ENCODE data around the gene IKZF1. TPM values are rescaled to one million over a fixed set of nuclear protein-coding genes. Genes with fewer than 3 reads are reported as not detected.
A peak's percentile ranks its signal among the peaks of the same experiment; 100 is the strongest.

Gene IKZF1
- total and polyA plus RNA-seq, 9 of the 15 experiments (the other 6 are each of a cell fraction or from before 2014, with no cell fraction given), result 12.6 to 85.3 (median 44.7) TPM

- DNase-seq (ENCODE audit: extremely low read depth in 1 of 4, low spot score in 3 of 4), result no peak
- CTCF ChIA-PET (ENCODE audit: low intra/inter-chr PET ratio), result no interaction called here
- no peak for FAIRE-seq
- in situ Hi-C loops (cut with MboI), result no loop called here
- H3K9me1 ChIP-seq (ENCODE audit: control insufficient read depth, insufficient read depth, low read length), result no peaks in the 10 kb centered on the region
- TF ChIP-seq COPS2 (conservative IDR thresholded peaks at IDR 0.05), result no peak
- no peak for TF ChIP-seq ZNF174 (CRISPR knock-in tag; IDR thresholded peaks at IDR 0.05)
- TF ChIP-seq, protein P1, sequence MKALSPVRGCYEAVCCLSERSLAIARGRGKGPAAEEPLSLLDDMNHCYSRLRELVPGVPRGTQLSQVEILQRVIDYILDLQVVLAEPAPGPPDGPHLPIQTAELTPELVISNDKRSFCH (CRISPR knock-in tag; IDR thresholded peaks at IDR 0.05), result no peak
- TF ChIP-seq, protein P1 (tag; IDR thresholded peaks at IDR 0.05), result no peak
- TF ChIP-seq ASH1L (IDR thresholded peaks at IDR 0.05; ENCODE audit: borderline replicate concordance, low read depth, partially characterized antibody), result no peak
- TF ChIP-seq ZNF778 (CRISPR knock-in tag; IDR thresholded peaks at IDR 0.05), result no peak
- TF ChIP-seq ZFP1 (CRISPR knock-in tag; IDR thresholded peaks at IDR 0.05), result no peak
- no peak for TF ChIP-seq ZNF274 (IDR thresholded peaks at IDR 0.05; ENCODE audit: borderline replicate concordance, low read depth, low read length)
- H3K4me1 ChIP-seq (replicated peaks in 1 of 2; ENCODE audit: control insufficient read depth in 2 of 2, insufficient read depth in 2 of 2, low read length in 2 of 2), result no peaks in the 10 kb centered on the region; a peak in 1 of 5 replicates
- H3K9me3 ChIP-seq (replicated peaks; ENCODE audit: control insufficient read depth, insufficient read depth, low read depth, low read length), result no peaks in the 10 kb centered on the region
- BruUV-seq (replicated peaks), result no TSS peak
- POLR2A ChIA-PET, result no interaction called here
- H3K9ac ChIP-seq (ENCODE audit: insufficient read depth in 1 of 2, low read depth in 2 of 2, low read length in 2 of 2), result no peak overlapping the region
- H3K36me3 ChIP-seq (ENCODE audit: control insufficient read depth, insufficient read depth, low read length), result no peaks in the 10 kb centered on the region
- H4K20me1 ChIP-seq (replicated peaks; ENCODE audit: control insufficient read depth, insufficient read depth, low read length), result no peaks in the 10 kb centered on the region
- no peak overlapping the region for H3K4me2 ChIP-seq (ENCODE audit: insufficient read depth, low read length)
- ATAC-seq, result no peak
- no peaks in the 10 kb centered on the region for H3K79me2 ChIP-seq (ENCODE audit: control insufficient read depth, insufficient read depth, low read length)
- H2AFZ ChIP-seq (ENCODE audit: low read depth, low read length), result 0 out of 2 replicates have a peak overlapping the region, but pooled peaks have one; percentile 10
- no peak overlapping the region for H3K27ac ChIP-seq (ENCODE audit: extremely low read depth, low read depth, low read length)
- no peaks in the 10 kb centered on the region for H3K27me3 ChIP-seq (ENCODE audit: control insufficient read depth in 2 of 2, insufficient read depth in 2 of 2, low read length in 2 of 2)
- intact Hi-C loops (cut with micrococcal nuclease), result no loop called here
- no peak overlapping the region for H3K4me3 ChIP-seq
These were observed 12.3 kb upstream of the IKZF1 start for GRCh38 chr7:50292165-50292757.
